Measurements from ENCODE around the gene SQSTM1. TPM values are rescaled to one million over a fixed set of nuclear protein-coding genes. Genes with fewer than 3 reads are reported as not detected.

SQSTM1 gene
- total and polyA plus RNA-seq, 4 donors = 298 to 568 (median 372) TPM

DNA sequence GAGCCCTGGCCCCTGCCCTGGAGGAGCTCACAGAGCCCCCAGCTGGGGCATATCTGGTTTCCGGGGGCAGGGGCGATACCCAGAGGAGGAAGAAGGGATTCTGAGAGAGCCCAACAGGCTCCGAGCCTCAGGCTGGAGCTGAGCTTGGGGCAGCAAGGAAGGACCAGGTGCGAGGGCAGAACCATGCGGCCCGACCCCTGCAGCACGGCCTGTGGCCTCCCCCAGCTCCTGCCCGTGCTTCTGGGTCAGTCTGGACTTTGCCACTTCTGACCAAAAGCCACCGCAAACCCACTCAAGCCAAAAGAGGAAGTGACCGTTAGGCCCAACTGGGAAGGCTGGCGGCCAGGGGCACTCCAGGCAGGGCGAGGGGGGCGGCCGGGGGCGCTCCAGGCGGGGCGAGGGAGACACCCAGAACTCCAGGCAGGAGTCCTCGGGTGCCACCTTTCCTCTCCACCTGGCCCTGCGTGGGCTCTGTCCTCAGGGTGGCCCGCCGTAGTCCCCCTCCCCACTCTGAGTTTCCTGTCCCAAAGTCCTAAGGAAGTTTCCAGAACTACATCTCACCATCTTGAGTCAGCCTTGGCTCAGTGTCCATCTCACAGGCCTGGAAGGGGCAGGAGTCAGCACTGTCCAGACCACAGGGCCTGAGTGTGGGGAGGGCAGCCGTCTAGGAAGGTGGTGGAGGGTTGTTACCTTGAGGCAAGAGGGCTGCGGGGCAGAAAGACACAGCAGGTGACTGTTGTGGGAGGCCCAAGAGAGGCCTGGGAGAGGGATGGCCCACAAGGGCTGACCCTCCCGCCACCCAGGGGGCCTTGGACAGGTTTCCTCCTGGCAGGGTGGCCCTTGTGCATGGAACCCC, 27.9 kb upstream of the SQSTM1 start:
- H3K4me3 ChIP-seq = no peak overlapping the region
- no peaks in the 10 kb centered on the region for H3K9me3 ChIP-seq (ENCODE audit: control insufficient read depth in 4 of 4, insufficient read depth in 3 of 4, low read length in 3 of 4)
- ATAC-seq (ENCODE audit: insufficient read depth, low FRiP score) (no peak), DNase-seq (no peak)
- peaks cover 3 to 51% (median 7%) of the 10 kb centered on the region in 5 donors for H3K4me1 ChIP-seq (ENCODE audit: control insufficient read depth in 5 of 5, insufficient read depth in 5 of 5, low read length in 5 of 5)
- WGBS, 2 donors = 33 to 64% methylated on average over 23 to 24 of the region's 24 CpGs
- H3K27me3 ChIP-seq (ENCODE audit: control insufficient read depth in 3 of 3, insufficient read depth in 3 of 3, low read length in 2 of 3) = no peaks in the 10 kb centered on the region
- no peak overlapping the region for H3K9ac ChIP-seq (ENCODE audit: insufficient read depth in 1 of 2, low read length in 2 of 2)
- H3K36me3 ChIP-seq (ENCODE audit: control insufficient read depth in 4 of 4, insufficient read depth in 4 of 4, low read length in 4 of 4) = peaks cover 0 to 3% (median under 1%) of the 10 kb centered on the region in 4 donors
- peak overlapping the region in 1 of 2 donors; percentile 85 for H3K27ac ChIP-seq (ENCODE audit: low read depth in 1 of 2, low read length in 1 of 2)
- TF ChIP-seq, protein P1, sequence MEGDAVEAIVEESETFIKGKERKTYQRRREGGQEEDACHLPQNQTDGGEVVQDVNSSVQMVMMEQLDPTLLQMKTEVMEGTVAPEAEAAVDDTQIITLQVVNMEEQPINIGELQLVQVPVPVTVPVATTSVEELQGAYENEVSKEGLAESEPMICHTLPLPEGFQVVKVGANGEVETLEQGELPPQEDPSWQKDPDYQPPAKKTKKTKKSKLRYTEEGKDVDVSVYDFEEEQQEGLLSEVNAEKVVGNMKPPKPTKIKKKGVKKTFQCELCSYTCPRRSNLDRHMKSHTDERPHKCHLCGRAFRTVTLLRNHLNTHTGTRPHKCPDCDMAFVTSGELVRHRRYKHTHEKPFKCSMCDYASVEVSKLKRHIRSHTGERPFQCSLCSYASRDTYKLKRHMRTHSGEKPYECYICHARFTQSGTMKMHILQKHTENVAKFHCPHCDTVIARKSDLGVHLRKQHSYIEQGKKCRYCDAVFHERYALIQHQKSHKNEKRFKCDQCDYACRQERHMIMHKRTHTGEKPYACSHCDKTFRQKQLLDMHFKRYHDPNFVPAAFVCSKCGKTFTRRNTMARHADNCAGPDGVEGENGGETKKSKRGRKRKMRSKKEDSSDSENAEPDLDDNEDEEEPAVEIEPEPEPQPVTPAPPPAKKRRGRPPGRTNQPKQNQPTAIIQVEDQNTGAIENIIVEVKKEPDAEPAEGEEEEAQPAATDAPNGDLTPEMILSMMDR (IDR thresholded peaks at IDR 0.05; ENCODE audit: control extremely low read depth, extremely low read depth) = no peak

DNA sequence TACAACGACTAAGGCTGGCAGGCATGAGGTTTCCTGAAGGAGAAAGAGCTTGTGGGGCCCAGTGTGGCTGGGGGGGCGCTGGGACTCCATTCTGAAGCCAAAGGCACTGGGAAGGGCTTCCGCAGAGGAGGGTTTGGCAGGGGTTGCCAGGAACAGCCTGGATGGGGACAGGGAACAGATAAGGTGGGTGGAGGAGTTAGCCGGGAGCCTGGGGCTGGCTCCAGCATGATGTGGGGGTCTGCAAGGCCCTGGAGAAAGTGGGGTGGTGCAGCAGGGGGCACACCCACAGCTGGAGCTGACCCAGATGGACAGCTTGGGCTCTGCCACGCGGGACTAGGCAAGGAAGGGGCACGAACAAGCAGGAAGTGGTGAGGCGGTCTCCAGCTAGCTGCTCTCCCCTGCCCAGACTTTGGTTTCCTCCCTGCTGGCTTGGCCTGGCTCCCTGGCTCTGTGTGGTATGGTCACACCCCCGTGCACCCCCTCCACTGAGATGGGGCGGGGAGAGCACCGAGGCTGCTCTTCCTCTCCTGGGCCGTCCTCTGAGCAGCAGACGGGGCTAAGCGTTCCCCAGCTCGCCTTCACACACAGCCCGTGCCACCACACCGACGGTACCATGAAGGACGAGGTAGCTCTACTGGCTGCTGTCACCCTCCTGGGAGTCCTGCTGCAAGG, 27.1 kb upstream of the SQSTM1 start, which contains the start of gene LTC4S:
Gene LTC4S, plus strand, starts transcription at position 519 of the 672 bp plus-strand sequence. Its CDS starts 95 bp downstream, at position 614.
- ATAC-seq (ENCODE audit: insufficient read depth, low FRiP score) (no peak), DNase-seq (peak; percentile 80 to 86 (median 80))
- Histone ChIP-seq H3K4me3 (no peak within 1 kb of the TSS), H3K27me3 (ENCODE audit: control insufficient read depth in 3 of 3, insufficient read depth in 3 of 3, low read length in 2 of 3) (no peaks in the 10 kb centered on the region), H3K27ac (ENCODE audit: low read depth in 1 of 2, low read length in 1 of 2) (peak within 1 kb of the TSS in 1 of 2 donors; percentile 85), H3K9me3 (ENCODE audit: control insufficient read depth in 4 of 4, insufficient read depth in 3 of 4, low read length in 3 of 4) (no peaks in the 10 kb centered on the region), H3K9ac (ENCODE audit: insufficient read depth in 1 of 2, low read length in 2 of 2) (no peak within 1 kb of the TSS), H3K4me1 (ENCODE audit: control insufficient read depth in 5 of 5, insufficient read depth in 5 of 5, low read length in 5 of 5) (peaks cover 3 to 51% (median 7%) of the 10 kb centered on the region in 5 donors), H3K36me3 (ENCODE audit: control insufficient read depth in 4 of 4, insufficient read depth in 4 of 4, low read length in 4 of 4) (peaks cover 0 to 11% (median 6%) of the 10 kb centered on the region in 4 donors)
- WGBS, 2 donors = 14 to 25% methylated on average over 19 of the region's 19 CpGs
- TF ChIP-seq, protein P1 (IDR thresholded peaks at IDR 0.05; ENCODE audit: control extremely low read depth, extremely low read depth) = no peak

DNA sequence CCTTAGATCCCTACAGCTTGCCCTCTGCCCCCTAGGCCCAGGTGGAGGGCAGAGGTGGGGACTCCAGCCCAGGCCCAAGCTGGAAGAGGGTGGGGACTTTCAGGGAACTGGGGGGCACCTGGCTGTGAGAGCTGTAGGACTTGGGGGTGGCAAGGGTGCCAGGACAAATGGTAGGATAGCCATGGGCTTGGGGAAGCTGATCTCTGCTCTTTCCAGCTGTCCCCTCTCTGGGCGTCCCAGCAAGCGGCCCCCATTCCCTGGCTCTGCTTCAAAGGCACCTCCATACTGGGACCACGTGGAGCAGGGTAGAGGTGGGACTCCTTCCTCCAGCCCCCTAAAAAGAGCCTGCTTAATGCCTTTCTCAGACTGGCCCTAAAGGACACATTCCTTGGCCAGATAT, 26.5 kb upstream of the SQSTM1 start:
- ATAC-seq (ENCODE audit: insufficient read depth, low FRiP score) (no peak), DNase-seq (no peak)
- Histone ChIP-seq H3K4me3 (no peak overlapping the region), H3K9ac (ENCODE audit: insufficient read depth in 1 of 2, low read length in 2 of 2) (no peak overlapping the region), H3K9me3 (ENCODE audit: control insufficient read depth in 4 of 4, insufficient read depth in 3 of 4, low read length in 3 of 4) (no peaks in the 10 kb centered on the region), H3K27me3 (ENCODE audit: control insufficient read depth in 3 of 3, insufficient read depth in 3 of 3, low read length in 2 of 3) (no peaks in the 10 kb centered on the region), H3K4me1 (ENCODE audit: control insufficient read depth in 5 of 5, insufficient read depth in 5 of 5, low read length in 5 of 5) (peaks cover 3 to 51% (median 7%) of the 10 kb centered on the region in 5 donors), H3K36me3 (ENCODE audit: control insufficient read depth in 4 of 4, insufficient read depth in 4 of 4, low read length in 4 of 4) (peaks cover 0 to 16% (median 12%) of the 10 kb centered on the region in 4 donors), H3K27ac (ENCODE audit: low read depth in 1 of 2, low read length in 1 of 2) (peak overlapping the region in 1 of 2 donors; percentile 85)
- TF ChIP-seq, protein P1 (IDR thresholded peaks at IDR 0.05; ENCODE audit: control extremely low read depth, extremely low read depth) = no peak
- 49 to 66% methylated on average over 3 of the region's 3 CpGs for WGBS, 2 donors
